Osteocyte (in vitro differentiated cells): ENCODE data around the gene KLHDC3. TPM values are rescaled to one million over a fixed set of nuclear protein-coding genes. Genes with fewer than 3 reads are reported as not detected.

Experiments
- DNase-seq: peaks from one replicate; pipeline ENCODE4 v3.0.0; 2021; ENCODE audit warnings: mixed read lengths; ENCODE audit not compliant: unreplicated experiment; ENCODE audit errors: extremely low spot score
- H3K27ac Mint-ChIP-seq: one replicate; pipeline ENCODE4 v1.8.0; 2021; ENCODE audit warnings: mild to moderate bottlenecking, mixed read lengths; ENCODE audit not compliant: unreplicated experiment
- H3K27me3 Mint-ChIP-seq: one replicate; pipeline ENCODE4 v1.8.0; 2021; ENCODE audit warnings: mixed read lengths; ENCODE audit not compliant: unreplicated experiment
- H3K36me3 Mint-ChIP-seq: one replicate; pipeline ENCODE4 v1.8.0; 2021; ENCODE audit warnings: mixed read lengths; ENCODE audit not compliant: unreplicated experiment
- H3K4me1 Mint-ChIP-seq: one replicate; pipeline ENCODE4 v1.8.0; 2021; ENCODE audit warnings: mixed read lengths; ENCODE audit not compliant: unreplicated experiment
- H3K4me3 Mint-ChIP-seq: one replicate; pipeline ENCODE4 v1.8.0; 2021; ENCODE audit warnings: mild to moderate bottlenecking, moderate library complexity, mixed read lengths; ENCODE audit not compliant: unreplicated experiment
- H3K9me3 Mint-ChIP-seq: one replicate; pipeline ENCODE4 v1.8.0; 2021; ENCODE audit warnings: mixed read lengths; ENCODE audit not compliant: unreplicated experiment
- CTCF ChIP-seq: fragments of 200-600 bp; sonication (generic); IDR thresholded peaks from 2 replicates; pipeline ENCODE4 v1.5.0; 2021; ENCODE audit warnings: antibody characterized with exemption, mild to moderate bottlenecking, moderate library complexity
- total RNA-seq: library from RNA; stranded (reverse); gene quantifications from 2 replicates; pipeline ENCODE4 v1.2.1, GENCODE V29; 2021

Gene KLHDC3
- total RNA-seq, 1 donor from 2014 or later, result 112 TPM

GRCh38 chr6:43013097-43013842, 779 bp upstream of the KLHDC3 start:
- Mint-ChIP-seq H3K27ac (peak overlapping the region; percentile 92), H3K4me1 (peaks cover 44% of the 10 kb centered on the region), H3K9me3 (no peaks in the 10 kb centered on the region), H3K4me3 (peak overlapping the region; percentile 98), H3K27me3 (no peaks in the 10 kb centered on the region), H3K36me3 (peaks cover 24% of the 10 kb centered on the region)
- no peak for TF ChIP-seq CTCF
- DNase-seq, result no peak

- Mint-ChIP-seq H3K27me3 (no peaks in the 10 kb centered on the region), H3K36me3 (peaks cover 31% of the 10 kb centered on the region), H3K4me3 (peak overlapping the region; percentile 98), H3K4me1 (peaks cover 44% of the 10 kb centered on the region), H3K27ac (peak overlapping the region; percentile 92), H3K9me3 (no peaks in the 10 kb centered on the region)
- no peak for TF ChIP-seq CTCF
- DNase-seq, result no peak
Measured at GRCh38 chr6:43014434-43014909, 423 bp downstream of the KLHDC3 start.

DNA sequence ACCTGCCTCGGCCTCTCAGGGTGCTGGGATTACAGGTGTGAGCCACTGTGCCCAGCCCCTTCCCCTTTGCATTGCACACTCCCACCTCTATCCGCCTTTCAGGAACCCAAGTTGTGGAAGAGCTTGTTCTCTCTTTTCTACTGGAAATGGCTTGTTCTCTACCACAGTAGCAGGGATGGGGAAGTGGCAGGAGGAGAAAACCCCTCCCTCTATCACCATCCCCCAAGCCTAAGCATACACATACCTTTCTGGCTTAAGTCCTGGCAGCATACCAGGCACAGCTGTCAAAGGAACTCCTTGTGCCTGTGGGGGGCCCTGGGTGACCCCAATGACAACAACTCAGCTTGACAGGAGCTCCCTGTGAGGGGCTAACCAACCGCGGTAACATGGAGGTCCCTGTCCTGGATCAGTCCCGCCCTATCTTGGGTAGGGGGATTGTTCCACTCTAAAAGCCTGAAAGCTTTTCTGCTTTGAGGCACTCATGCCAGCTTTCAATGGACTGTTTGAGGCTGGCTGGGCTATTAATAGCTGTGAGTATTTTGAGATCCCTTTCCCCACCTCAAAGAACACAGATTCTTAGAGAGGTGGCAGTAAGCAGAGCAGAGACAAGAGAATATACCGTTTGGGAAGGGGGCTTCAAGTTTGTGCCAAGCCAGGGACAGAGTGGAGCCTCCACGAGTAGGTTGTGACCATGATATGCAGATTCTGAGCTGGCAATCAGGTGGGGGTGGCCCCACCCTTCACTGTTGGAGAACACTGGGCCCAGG, 2.3 kb downstream of the KLHDC3 start:
- Mint-ChIP-seq H3K9me3 (no peaks in the 10 kb centered on the region), H3K36me3 (peaks cover 31% of the 10 kb centered on the region), H3K4me1 (peaks cover 53% of the 10 kb centered on the region), H3K27me3 (no peaks in the 10 kb centered on the region), H3K4me3 (peak overlapping the region; percentile 48), H3K27ac (no peak overlapping the region)
- no peak for TF ChIP-seq CTCF
- DNase-seq, result no peak

GRCh38 chr6:43016943-43017334, 2.9 kb downstream of the KLHDC3 start:
- Mint-ChIP-seq H3K4me3 (no peak overlapping the region), H3K9me3 (no peaks in the 10 kb centered on the region), H3K4me1 (peaks cover 50% of the 10 kb centered on the region), H3K27ac (no peak overlapping the region), H3K27me3 (no peaks in the 10 kb centered on the region), H3K36me3 (peaks cover 27% of the 10 kb centered on the region)
- TF ChIP-seq CTCF, result no peak
- no peak for DNase-seq

DNA sequence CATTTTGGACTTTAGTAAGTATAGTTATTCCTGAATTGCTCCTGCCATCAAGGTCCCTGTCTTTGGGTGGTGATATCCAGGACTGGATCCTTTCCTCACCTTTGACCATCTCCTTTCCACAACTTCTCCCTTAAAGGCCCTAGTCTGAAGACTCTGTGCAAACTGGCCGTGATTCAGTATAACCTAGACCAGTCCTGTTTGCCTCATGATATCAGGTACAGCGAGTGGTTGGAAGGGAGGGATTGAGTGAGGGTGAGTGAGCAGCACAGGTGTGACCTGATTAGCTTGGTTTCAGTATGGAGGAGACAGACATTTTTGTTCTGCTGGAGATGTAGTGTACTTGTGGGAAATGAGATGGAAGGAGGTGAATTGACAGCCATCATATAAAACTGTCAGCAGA, 5.1 kb downstream of the KLHDC3 start:
- Mint-ChIP-seq H3K27me3 (no peaks in the 10 kb centered on the region), H3K4me3 (no peak overlapping the region), H3K36me3 (peaks cover 29% of the 10 kb centered on the region), H3K4me1 (peaks cover 41% of the 10 kb centered on the region), H3K9me3 (no peaks in the 10 kb centered on the region), H3K27ac (no peak overlapping the region)
- TF ChIP-seq CTCF, result no peak
- DNase-seq, result no peak
